ENCODE data around the gene NPAS2. TPM values are rescaled to one million over a fixed set of nuclear protein-coding genes. Genes with fewer than 3 reads are reported as not detected.

The NPAS2 gene
- total and polyA plus RNA-seq, 2 of the 8 experiments (the other 6 are each of a cell fraction or from before 2014, with no cell fraction given), result 1.8 to 1.9 TPM

DNA sequence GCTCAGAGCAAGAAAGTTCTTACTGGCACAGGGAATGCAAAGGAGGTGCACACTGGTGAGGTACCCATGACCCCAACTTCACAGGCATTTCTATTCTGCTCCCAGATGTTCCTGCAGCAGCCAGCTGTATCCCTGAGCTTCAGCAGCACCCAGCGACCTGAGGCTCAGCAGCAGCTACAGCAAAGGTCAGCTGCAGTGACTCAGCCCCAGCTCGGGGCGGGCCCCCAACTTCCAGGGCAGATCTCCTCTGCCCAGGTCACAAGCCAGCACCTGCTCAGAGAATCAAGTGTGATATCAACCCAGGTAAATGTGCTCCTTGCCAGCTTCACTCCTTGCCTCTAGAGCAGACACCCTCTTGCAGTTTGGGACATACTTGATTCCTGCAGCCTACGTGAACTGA lies 168.0 kb downstream of the NPAS2 start:
- H2BK120ac ChIP-seq (replicated peaks; ENCODE audit: low read depth, low read length), result no peak overlapping the region
- H2BK15ac ChIP-seq (ENCODE audit: low read length), result no peak overlapping the region
- no peak overlapping the region for H4K91ac ChIP-seq (replicated peaks; ENCODE audit: insufficient read length, low read length)
- H3K27me3 ChIP-seq (replicated peaks in 1 of 4; ENCODE audit: control insufficient read depth in 3 of 4, extremely low read depth in 1 of 4, insufficient read depth in 3 of 4, low read length in 3 of 4), result no peaks in the 10 kb centered on the region
- H3K36me3 ChIP-seq (ENCODE audit: control insufficient read depth in 2 of 4, insufficient read depth in 4 of 4, low read length in 3 of 4), result no peaks in the 10 kb centered on the region
- no peak overlapping the region for H3K4me3 ChIP-seq (ENCODE audit: extremely low read depth in 1 of 4, insufficient read depth in 2 of 4, low read depth in 3 of 4, low read length in 4 of 4)
- H2BK20ac ChIP-seq (ENCODE audit: low read length), result no peak overlapping the region
- DNase-seq (ENCODE audit: low read depth in 1 of 2, low spot score in 2 of 2) (no peak), FAIRE-seq (no peak)
- no peak overlapping the region for H3K4ac ChIP-seq (replicated peaks; ENCODE audit: insufficient read length, low read depth, low read length)
- H3K4me1 ChIP-seq (replicated peaks in 1 of 4; ENCODE audit: control insufficient read depth in 3 of 4, insufficient read depth in 4 of 4, low read length in 3 of 4), result peaks cover 0 to 3% (median 1%) of the 10 kb centered on the region in 4 experiments; a peak in 2 of 7 replicates
- H3K9ac ChIP-seq (replicated peaks in 1 of 4; ENCODE audit: extremely low read depth in 1 of 4, low read depth in 3 of 4, low read length in 3 of 4), result no peak overlapping the region
- no peaks in the 10 kb centered on the region for H3K79me2 ChIP-seq (ENCODE audit: control insufficient read depth in 1 of 2, insufficient read depth in 2 of 2, low read length in 2 of 2)
- no peak overlapping the region for H3K18ac ChIP-seq (ENCODE audit: extremely low read depth, low read length)
- no peak overlapping the region for H4K8ac ChIP-seq (ENCODE audit: extremely low read depth, insufficient read depth, low read length)
- no peak overlapping the region for H3K14ac ChIP-seq (ENCODE audit: insufficient read length)
- H4K5ac ChIP-seq (ENCODE audit: insufficient read length, low read depth, low read length), result no peak overlapping the region
- no peak overlapping the region for H3K27ac ChIP-seq (ENCODE audit: low read depth, low read length)
- H3K23me2 ChIP-seq (ENCODE audit: low read depth, low read length), result no peaks in the 10 kb centered on the region; the same call in 1 of the 2 replicates
- ChIA-PET CTCF (ENCODE audit: partially characterized antibody) (interaction anchor here (0.7 to 2.0 kb wide), 7 partner anchors 85 to 393 kb away, joined by 3 to 10 read pairs (median 5); no protein-coding TSS in a partner anchor), POLR2A (ENCODE audit: partially characterized antibody) (interaction anchor here (1.3 to 3.0 kb wide), 2 partner anchors 15 to 18 kb away, joined by 6 to 17 read pairs; partner anchors contain the start of gene RPL31)
- no peaks in the 10 kb centered on the region for H3K79me1 ChIP-seq (ENCODE audit: low read depth, low read length)
- H2BK12ac ChIP-seq (ENCODE audit: low read depth, low read length), result no peak overlapping the region
- H2AK5ac ChIP-seq (ENCODE audit: low read depth, low read length), result no peak overlapping the region
- H3K4me2 ChIP-seq (ENCODE audit: insufficient read depth in 1 of 2, low read depth in 2 of 2, low read length in 2 of 2), result no peak overlapping the region
- no peaks in the 10 kb centered on the region for H4K20me1 ChIP-seq (replicated peaks in 1 of 2; ENCODE audit: control insufficient read depth in 1 of 2, insufficient read depth in 2 of 2, low read length in 2 of 2)
- no peaks in the 10 kb centered on the region for H3K9me3 ChIP-seq (ENCODE audit: insufficient read depth in 2 of 2, low read depth in 1 of 2, low read length in 1 of 2)
- no peak overlapping the region for H3K23ac ChIP-seq (ENCODE audit: insufficient read length)
- 88% methylated on average over 4 of the region's 4 CpGs; no CpG with 5 or more reads in 1 of the 2 experiments for WGBS, 2 experiments (ENCODE audit: extremely low coverage in 1 of 2, insufficient coverage in 1 of 2, insufficient read length in 1 of 2, insufficient replicate concordance in 2 of 2, low coverage in 1 of 2, low lambda C conversion rate in 2 of 2, missing lambda C conversion rate in 1 of 2)
- H2BK5ac ChIP-seq (ENCODE audit: low read depth, low read length), result no peak overlapping the region
- no peak overlapping the region for H3K56ac ChIP-seq (replicated peaks; ENCODE audit: insufficient read length, low read depth, low read length)
- H2AFZ ChIP-seq (ENCODE audit: low read length), result no peak overlapping the region
- TF ChIP-seq KDM4A (IDR thresholded peaks at IDR 0.05; ENCODE audit: low read depth, low read length, severe bottlenecking), result no peak

Measured in H1 (cell line).